ENCODE measurements around the gene PSMB7. TPM values are rescaled to one million over a fixed set of nuclear protein-coding genes. Genes with fewer than 3 reads are reported as not detected.

PSMB7 gene
- total and polyA plus RNA-seq, 2 of the 13 experiments (the other 11 are each of a cell fraction or from before 2014, with no cell fraction given): 259 to 291 TPM

DNA sequence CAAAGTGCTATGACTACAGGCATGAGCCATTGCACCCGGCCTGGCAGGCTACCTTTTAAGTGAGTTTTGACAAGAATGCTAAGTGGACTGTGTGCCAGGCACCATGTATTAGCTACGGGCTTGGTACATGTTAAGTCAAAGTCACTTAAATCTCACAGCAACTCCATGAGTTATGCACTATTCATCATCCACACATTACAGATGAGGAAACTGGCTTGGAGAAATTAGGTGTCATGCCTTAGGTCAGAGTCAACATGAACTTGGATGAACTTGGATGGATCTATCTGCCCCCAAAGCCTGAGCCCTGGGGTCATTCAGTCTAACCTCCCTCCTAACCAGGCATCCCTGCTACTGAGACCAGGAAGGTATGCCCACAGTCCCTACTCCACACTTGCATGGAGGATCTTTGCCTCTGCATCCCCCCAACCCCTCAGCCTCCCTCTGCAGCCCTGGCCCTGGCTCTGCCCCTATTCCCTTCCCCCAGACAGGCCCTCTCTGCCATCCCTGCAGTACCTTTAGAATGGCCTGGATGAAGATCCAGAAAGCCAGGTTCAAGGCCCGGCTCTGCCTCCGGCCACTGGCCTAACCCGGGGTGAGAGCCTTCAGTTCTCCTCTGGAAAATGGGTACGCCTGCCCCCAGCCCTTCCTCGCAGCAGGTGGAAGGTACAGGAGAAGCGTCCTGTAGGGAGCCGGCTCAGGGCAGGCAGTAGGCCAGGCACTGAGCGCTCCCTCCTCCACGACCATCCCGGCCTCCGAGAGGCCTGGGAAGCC, 34.3 kb upstream of the PSMB7 start (continued):
- TF ChIP-seq, protein P1, sequence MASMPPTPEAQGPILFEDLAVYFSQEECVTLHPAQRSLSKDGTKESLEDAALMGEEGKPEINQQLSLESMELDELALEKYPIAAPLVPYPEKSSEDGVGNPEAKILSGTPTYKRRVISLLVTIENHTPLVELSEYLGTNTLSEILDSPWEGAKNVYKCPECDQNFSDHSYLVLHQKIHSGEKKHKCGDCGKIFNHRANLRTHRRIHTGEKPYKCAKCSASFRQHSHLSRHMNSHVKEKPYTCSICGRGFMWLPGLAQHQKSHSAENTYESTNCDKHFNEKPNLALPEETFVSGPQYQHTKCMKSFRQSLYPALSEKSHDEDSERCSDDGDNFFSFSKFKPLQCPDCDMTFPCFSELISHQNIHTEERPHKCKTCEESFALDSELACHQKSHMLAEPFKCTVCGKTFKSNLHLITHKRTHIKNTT (CRISPR knock-in tag; IDR thresholded peaks at IDR 0.05): no peak

DNA sequence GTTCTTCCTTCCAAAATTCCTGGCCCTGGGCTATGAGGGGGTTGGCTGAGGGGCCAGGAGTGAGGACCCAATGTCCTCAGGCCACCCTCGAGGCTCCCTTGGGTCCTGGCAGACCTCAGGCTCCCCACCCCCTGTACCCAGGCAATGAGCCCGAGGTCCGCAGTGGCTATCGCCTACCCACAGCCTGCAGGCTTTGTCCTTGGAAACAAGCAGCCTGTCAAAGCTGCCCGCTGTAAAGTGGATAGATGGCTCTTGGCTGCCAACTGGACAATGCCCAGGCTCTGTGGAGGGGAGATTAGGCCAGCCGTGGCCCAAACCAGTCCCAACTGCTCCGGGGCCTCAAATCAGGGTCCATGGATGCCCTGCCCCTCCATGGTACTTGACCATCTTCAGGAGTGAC, 32.8 kb upstream of the PSMB7 start:
- H3K4me1 ChIP-seq (ENCODE audit: insufficient read depth, low read length): peaks cover 10% of the 10 kb centered on the region; the same call in 1 of the 2 replicates
- H3K9ac ChIP-seq (ENCODE audit: insufficient read depth, low read depth, low read length): no peak overlapping the region
- ATAC-seq (no peak), DNase-seq (ENCODE audit: low spot score) (no peak), FAIRE-seq (no peak)
- H3K4me3 ChIP-seq (replicated peaks in 1 of 3; ENCODE audit: insufficient read depth in 1 of 3, low read depth in 2 of 3, low read length in 3 of 3): no peak overlapping the region
- ChIA-PET CTCF (ENCODE audit: low intra/inter-chr PET ratio, low total read pairs) (no interaction called here), POLR2A (no interaction called here)
- intact Hi-C loops (cut with micrococcal nuclease; ENCODE audit: unreplicated experiment): no loop called here
- no peak overlapping the region for H2AFZ ChIP-seq (ENCODE audit: low read length)
- H3K4me2 ChIP-seq (ENCODE audit: low read depth, low read length): no peak overlapping the region
- H4K20me1 ChIP-seq (ENCODE audit: insufficient read depth, low read length): no peaks in the 10 kb centered on the region
- no TSS peak for BruUV-seq (replicated peaks)
- in situ Hi-C loops (cut with HindIII; ENCODE audit: extremely low pct_ligation_motif_present, low pct_unique_long_range_greater_than_20kb): no loop called here
- peaks cover 11 to 38% of the 10 kb centered on the region in 2 experiments; a peak in 3 of 5 replicates for H3K27me3 ChIP-seq (ENCODE audit: control insufficient read depth in 1 of 2, insufficient read depth in 2 of 2, low read length in 2 of 2)
- H3K36me3 ChIP-seq (replicated peaks in 1 of 2; ENCODE audit: control insufficient read depth in 1 of 2, insufficient read depth in 2 of 2, low read length in 2 of 2): no peaks in the 10 kb centered on the region
- no peaks in the 10 kb centered on the region for H3K79me2 ChIP-seq (ENCODE audit: insufficient read depth, low read length)
- 80% methylated on average over 1 of the region's 7 CpGs for WGBS (ENCODE audit: low lambda C conversion rate)
- H3K9me3 ChIP-seq (ENCODE audit: low read length): no peaks in the 10 kb centered on the region
- no peak overlapping the region for H3K27ac ChIP-seq (ENCODE audit: extremely low read length, insufficient read depth, low read length)
- TF ChIP-seq, protein P2, sequence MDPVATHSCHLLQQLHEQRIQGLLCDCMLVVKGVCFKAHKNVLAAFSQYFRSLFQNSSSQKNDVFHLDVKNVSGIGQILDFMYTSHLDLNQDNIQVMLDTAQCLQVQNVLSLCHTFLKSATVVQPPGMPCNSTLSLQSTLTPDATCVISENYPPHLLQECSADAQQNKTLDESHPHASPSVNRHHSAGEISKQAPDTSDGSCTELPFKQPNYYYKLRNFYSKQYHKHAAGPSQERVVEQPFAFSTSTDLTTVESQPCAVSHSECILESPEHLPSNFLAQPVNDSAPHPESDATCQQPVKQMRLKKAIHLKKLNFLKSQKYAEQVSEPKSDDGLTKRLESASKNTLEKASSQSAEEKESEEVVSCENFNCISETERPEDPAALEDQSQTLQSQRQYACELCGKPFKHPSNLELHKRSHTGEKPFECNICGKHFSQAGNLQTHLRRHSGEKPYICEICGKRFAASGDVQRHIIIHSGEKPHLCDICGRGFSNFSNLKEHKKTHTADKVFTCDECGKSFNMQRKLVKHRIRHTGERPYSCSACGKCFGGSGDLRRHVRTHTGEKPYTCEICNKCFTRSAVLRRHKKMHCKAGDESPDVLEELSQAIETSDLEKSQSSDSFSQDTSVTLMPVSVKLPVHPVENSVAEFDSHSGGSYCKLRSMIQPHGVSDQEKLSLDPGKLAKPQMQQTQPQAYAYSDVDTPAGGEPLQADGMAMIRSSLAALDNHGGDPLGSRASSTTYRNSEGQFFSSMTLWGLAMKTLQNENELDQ (CRISPR knock-in tag; IDR thresholded peaks at IDR 0.05; ENCODE audit: borderline replicate concordance): no peak
- no peak for TF ChIP-seq TGIF2 (CRISPR knock-in tag; IDR thresholded peaks at IDR 0.05)
- TF ChIP-seq, protein P3, sequence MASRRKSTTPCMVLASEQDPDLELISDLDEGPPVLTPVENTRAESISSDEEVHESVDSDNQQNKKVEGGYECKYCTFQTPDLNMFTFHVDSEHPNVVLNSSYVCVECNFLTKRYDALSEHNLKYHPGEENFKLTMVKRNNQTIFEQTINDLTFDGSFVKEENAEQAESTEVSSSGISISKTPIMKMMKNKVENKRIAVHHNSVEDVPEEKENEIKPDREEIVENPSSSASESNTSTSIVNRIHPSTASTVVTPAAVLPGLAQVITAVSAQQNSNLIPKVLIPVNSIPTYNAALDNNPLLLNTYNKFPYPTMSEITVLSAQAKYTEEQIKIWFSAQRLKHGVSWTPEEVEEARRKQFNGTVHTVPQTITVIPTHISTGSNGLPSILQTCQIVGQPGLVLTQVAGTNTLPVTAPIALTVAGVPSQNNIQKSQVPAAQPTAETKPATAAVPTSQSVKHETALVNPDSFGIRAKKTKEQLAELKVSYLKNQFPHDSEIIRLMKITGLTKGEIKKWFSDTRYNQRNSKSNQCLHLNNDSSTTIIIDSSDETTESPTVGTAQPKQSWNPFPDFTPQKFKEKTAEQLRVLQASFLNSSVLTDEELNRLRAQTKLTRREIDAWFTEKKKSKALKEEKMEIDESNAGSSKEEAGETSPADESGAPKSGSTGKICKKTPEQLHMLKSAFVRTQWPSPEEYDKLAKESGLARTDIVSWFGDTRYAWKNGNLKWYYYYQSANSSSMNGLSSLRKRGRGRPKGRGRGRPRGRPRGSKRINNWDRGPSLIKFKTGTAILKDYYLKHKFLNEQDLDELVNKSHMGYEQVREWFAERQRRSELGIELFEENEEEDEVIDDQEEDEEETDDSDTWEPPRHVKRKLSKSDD (CRISPR knock-in tag; IDR thresholded peaks at IDR 0.05; ENCODE audit: low read depth): no peak
- no peak for TF ChIP-seq TRIM24 (CRISPR knock-in tag; IDR thresholded peaks at IDR 0.05)
- no peak for TF ChIP-seq ZNF326 (CRISPR knock-in tag; IDR thresholded peaks at IDR 0.05; ENCODE audit: borderline replicate concordance)
- no peak for TF ChIP-seq ZBTB42 (CRISPR knock-in tag; IDR thresholded peaks at IDR 0.05)
- TF ChIP-seq MAFK (conservative IDR thresholded peaks at IDR 0.05 in 1 of 2, IDR thresholded peaks at IDR 0.05 in 1 of 2; ENCODE audit: low read length in 2 of 2): no peak
- no peak for TF ChIP-seq ZNF10 (CRISPR knock-in tag; IDR thresholded peaks at IDR 0.05; ENCODE audit: borderline replicate concordance, low read depth)
